Liver (tissue), 9 donors: Measurements from ENCODE around the gene ART5. TPM values are rescaled to one million over a fixed set of nuclear protein-coding genes. Genes with fewer than 3 reads are reported as not detected.

Source experiments
- DNase-seq: peaks from one replicate; pipeline ENCODE4 v3.0.0-alpha.2; 2017; ENCODE audit warnings: low spot score
- H3K27ac ChIP-seq, 2 donors: one replicate each; pipeline ENCODE4 v1.7.0; 2013; ENCODE audit warnings: inconsistent platforms in 2 of 2, low read length in 2 of 2, control low read depth in 1 of 2, low read depth in 1 of 2, mild to moderate bottlenecking in 1 of 2
- H3K27me3 ChIP-seq, 4 donors: one replicate each; pipeline versions ENCODE4 v1.6.1 to v1.7.0; 2013; ENCODE audit warnings: low read length in 3 of 4, inconsistent platforms in 1 of 4, mild to moderate bottlenecking in 1 of 4, moderate library complexity in 1 of 4; ENCODE audit not compliant: control insufficient read depth in 4 of 4, insufficient read depth in 4 of 4
- H3K36me3 ChIP-seq, 4 donors: one replicate each; pipeline versions ENCODE4 v1.6.1 to v1.7.0; 2013; ENCODE audit warnings: low read length in 3 of 4, mild to moderate bottlenecking in 3 of 4, low read depth in 1 of 4, moderate library complexity in 1 of 4; ENCODE audit not compliant: control insufficient read depth in 4 of 4, insufficient read depth in 3 of 4
- H3K4me1 ChIP-seq, 4 donors: one replicate each; pipeline versions ENCODE4 v1.6.1 to v1.7.0; 2013; ENCODE audit warnings: low read length in 3 of 4, mild to moderate bottlenecking in 3 of 4, moderate library complexity in 1 of 4; ENCODE audit not compliant: control insufficient read depth in 4 of 4, insufficient read depth in 4 of 4
- H3K4me3 ChIP-seq, 3 donors: one replicate each; pipeline versions ENCODE4 v1.6.1 to v1.7.0; 2013; ENCODE audit warnings: low read length in 3 of 3, control low read depth in 1 of 3, low read depth in 1 of 3, mild to moderate bottlenecking in 1 of 3
- H3K9ac ChIP-seq, 2 donors: one replicate each; pipeline ENCODE4 v1.7.0; 2013; ENCODE audit warnings: low read length in 2 of 2, mild to moderate bottlenecking in 2 of 2, moderate library complexity in 2 of 2, control low read depth in 1 of 2, low read depth in 1 of 2
- H3K9me3 ChIP-seq, 4 donors: one replicate each; pipeline versions ENCODE4 v1.6.1 to v1.7.0; 2013; ENCODE audit warnings: low read length in 3 of 4; ENCODE audit not compliant: control insufficient read depth in 4 of 4
- EGR1 ChIP-seq, 2 donors: IDR thresholded peaks; 2 replicates each; pipeline ENCODE4 v1.6.1; 2016 to 2018; ENCODE audit warnings: antibody characterized with exemption in 2 of 2, low read depth in 2 of 2
- FOXA1 ChIP-seq: IDR thresholded peaks from 2 replicates; pipeline ENCODE4 v1.6.1; 2016; ENCODE audit warnings: antibody characterized with exemption
- FOXA2 ChIP-seq: IDR thresholded peaks from 2 replicates; pipeline ENCODE4 v1.6.1; 2016; ENCODE audit warnings: antibody characterized with exemption
- GABPA ChIP-seq, 2 donors: IDR thresholded peaks in 1 of 2; conservative IDR thresholded peaks in 1 of 2; 2 replicates each; pipeline ENCODE4 v1.6.1; 2016; ENCODE audit warnings: antibody characterized with exemption in 2 of 2, mild to moderate bottlenecking in 1 of 2, moderate library complexity in 1 of 2
- HNF4A ChIP-seq, 2 donors: conservative IDR thresholded peaks; 2 replicates each; pipeline ENCODE4 v1.6.1; 2016; ENCODE audit warnings: antibody characterized with exemption in 2 of 2, mild to moderate bottlenecking in 2 of 2
- HNF4G ChIP-seq: IDR thresholded peaks from 2 replicates; pipeline ENCODE4 v1.6.1; 2016; ENCODE audit warnings: antibody characterized with exemption
- JUND ChIP-seq, 2 donors: IDR thresholded peaks; 2 replicates each; pipeline ENCODE4 v1.6.1; 2016; ENCODE audit warnings: antibody characterized with exemption in 2 of 2
- NR2F2 ChIP-seq: IDR thresholded peaks from 2 replicates; pipeline ENCODE4 v1.6.1; 2016; ENCODE audit warnings: antibody characterized with exemption
- RAD21 ChIP-seq, 2 donors: IDR thresholded peaks; 2 replicates each; pipeline ENCODE4 v1.6.1; 2016; ENCODE audit warnings: antibody characterized with exemption in 2 of 2, mild to moderate bottlenecking in 2 of 2
- RXRA ChIP-seq, 2 donors: IDR thresholded peaks; 2 replicates each; pipeline ENCODE4 v1.6.1; 2017 to 2018; ENCODE audit warnings: antibody characterized with exemption in 2 of 2, mild to moderate bottlenecking in 1 of 2
- SP1 ChIP-seq: IDR thresholded peaks from 2 replicates; pipeline ENCODE4 v1.6.1; 2018; ENCODE audit warnings: antibody characterized with exemption, mild to moderate bottlenecking
- TAF1 ChIP-seq: conservative IDR thresholded peaks from 2 replicates; pipeline ENCODE4 v1.6.1; 2016; ENCODE audit warnings: antibody characterized with exemption, mild to moderate bottlenecking
- YY1 ChIP-seq: IDR thresholded peaks from 2 replicates; pipeline ENCODE4 v1.6.1; 2016; ENCODE audit warnings: antibody characterized with exemption, mild to moderate bottlenecking
- ZBTB33 ChIP-seq: IDR thresholded peaks from 2 replicates; pipeline ENCODE4 v1.6.1; 2016; ENCODE audit warnings: antibody characterized with exemption
- WGBS: extraction: QIAGEN DNeasy Blood & Tissue Kit; methylation state at CpG from one replicate; pipeline ENCODE4 v1.1.7; 2013; 5-methylcytosine and 5-hydroxymethylcytosine counted together
- polyA plus RNA-seq, 2 donors: library from polyadenylated mRNA; stranded (reverse) in 1 of 2; unstranded in 1 of 2; fragments of 200-250 nt in 1 of 2; fragments of >200 nt in 1 of 2; fragmentation: Nextera tagmentation in 1 of 2; extraction: Ambion mirVana in 1 of 2; gene quantifications; one replicate each; pipeline versions ENCODE4 v1.2.1 to v1.2.3, GENCODE V29; 2013 to 2015
- total RNA-seq, 2 donors: library from RNA; depleted of rRNA; stranded (reverse); fragments of >200 nt; gene quantifications; one replicate each; pipeline ENCODE4 v1.2.3, GENCODE V29; 2014
- TF ChIP-seq, protein P1 (sequence below): fragments of 150-350 bp; IDR thresholded peaks from 2 replicates; pipeline ENCODE4 v1.5.1; 2017; ENCODE audit warnings: improper control_type of control experiment, low read depth, low read length; ENCODE audit not compliant: missing input control
- TF ChIP-seq, protein P2 (sequence below): IDR thresholded peaks from 2 replicates; pipeline ENCODE4 v1.6.1; 2016; ENCODE audit warnings: antibody characterized with exemption, mild to moderate bottlenecking
- TF ChIP-seq, protein P3 (sequence below): IDR thresholded peaks from 2 replicates; pipeline ENCODE4 v1.6.1; 2016; ENCODE audit warnings: antibody characterized with exemption
- TF ChIP-seq, protein P4 (sequence below): IDR thresholded peaks from 2 replicates; pipeline ENCODE4 v1.6.1; 2016; ENCODE audit warnings: antibody characterized with exemption
- donor health status: healthy.
- donor health status: healthy.
- donor health status: healthy.
- donor health status: healthy.
- donor health status: healthy.

Gene ART5
- total and polyA plus RNA-seq, 4 donors: 0.17 to 0.93 TPM; not detected in 2

DNA sequence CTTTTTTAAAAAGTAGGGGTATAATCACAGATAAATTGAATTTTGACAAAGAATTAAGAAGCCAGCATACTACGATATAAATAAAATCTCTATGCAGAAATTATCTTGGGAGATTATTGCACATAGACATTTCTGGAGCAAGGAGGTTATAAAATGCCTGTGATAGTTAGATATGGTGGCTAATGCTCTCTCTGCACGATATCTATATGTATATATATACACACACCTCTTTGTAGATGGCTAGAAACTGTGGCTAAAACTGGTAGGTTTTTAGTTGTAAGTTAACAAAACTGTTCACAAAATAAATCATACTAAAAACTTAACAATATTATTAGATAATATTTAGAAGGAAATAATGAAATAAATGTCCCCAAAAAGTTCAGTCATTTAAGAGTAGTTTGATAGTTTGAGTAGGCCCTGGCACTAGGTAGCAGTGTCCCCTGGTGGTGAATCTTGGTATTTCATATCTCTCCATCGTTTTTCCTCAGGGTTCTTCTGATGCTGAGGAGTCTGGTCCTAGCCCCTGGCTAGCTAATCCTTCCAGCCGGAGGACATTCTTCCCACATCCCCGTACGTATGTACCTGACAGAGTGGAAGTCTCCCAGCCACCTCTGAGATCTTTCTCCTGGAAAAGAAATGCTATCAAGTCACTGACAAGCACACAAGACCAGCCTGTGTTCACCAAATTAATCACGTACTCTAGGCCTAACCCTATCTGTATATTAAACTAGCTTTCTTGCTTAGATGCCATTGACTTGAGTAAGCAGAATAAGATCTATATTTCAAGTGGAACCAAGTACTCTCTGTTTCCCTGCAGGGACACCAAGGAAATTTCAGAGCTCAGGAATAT, 32.2 kb downstream of the ART5 start:
- Histone ChIP-seq H3K27me3 (no peaks in the 10 kb centered on the region), H3K27ac (no peak overlapping the region), H3K36me3 (no peaks in the 10 kb centered on the region), H3K4me1 (no peaks in the 10 kb centered on the region), H3K4me3 (no peak overlapping the region), H3K9me3 (no peaks in the 10 kb centered on the region), H3K9ac (no peak overlapping the region)
- 56% methylated on average over 7 of the region's 7 CpGs for WGBS
- DNase-seq: no peak
- TF ChIP-seq TAF1: no peak
- TF ChIP-seq, protein P1, sequence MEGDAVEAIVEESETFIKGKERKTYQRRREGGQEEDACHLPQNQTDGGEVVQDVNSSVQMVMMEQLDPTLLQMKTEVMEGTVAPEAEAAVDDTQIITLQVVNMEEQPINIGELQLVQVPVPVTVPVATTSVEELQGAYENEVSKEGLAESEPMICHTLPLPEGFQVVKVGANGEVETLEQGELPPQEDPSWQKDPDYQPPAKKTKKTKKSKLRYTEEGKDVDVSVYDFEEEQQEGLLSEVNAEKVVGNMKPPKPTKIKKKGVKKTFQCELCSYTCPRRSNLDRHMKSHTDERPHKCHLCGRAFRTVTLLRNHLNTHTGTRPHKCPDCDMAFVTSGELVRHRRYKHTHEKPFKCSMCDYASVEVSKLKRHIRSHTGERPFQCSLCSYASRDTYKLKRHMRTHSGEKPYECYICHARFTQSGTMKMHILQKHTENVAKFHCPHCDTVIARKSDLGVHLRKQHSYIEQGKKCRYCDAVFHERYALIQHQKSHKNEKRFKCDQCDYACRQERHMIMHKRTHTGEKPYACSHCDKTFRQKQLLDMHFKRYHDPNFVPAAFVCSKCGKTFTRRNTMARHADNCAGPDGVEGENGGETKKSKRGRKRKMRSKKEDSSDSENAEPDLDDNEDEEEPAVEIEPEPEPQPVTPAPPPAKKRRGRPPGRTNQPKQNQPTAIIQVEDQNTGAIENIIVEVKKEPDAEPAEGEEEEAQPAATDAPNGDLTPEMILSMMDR: peak; percentile 74
- peak; percentile 74 to 82 for TF ChIP-seq RAD21 (IDR thresholded peaks at IDR 0.05)

DNA sequence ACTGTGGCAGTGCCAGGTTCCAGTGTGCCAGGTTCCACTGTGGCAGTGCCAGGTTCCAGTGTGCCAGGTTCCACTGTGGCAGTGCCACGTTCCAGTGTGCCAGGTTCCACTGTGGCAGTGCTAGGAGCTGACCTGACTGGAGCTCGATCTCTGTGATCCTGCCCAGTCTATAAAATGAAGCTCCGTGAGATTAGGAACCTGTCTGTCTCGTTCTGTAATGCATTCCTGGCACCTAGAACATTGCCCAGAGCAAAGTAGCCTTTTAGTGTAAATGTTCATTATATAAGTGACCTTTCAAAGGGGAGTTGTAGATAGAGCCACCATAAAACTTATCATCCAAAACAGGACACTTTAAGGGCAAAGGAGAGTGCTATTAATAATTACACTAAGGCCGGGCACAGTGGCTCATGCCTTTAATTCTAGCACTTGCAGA, 36.0 kb downstream of the ART5 start:
- 76% methylated on average over 5 of the region's 5 CpGs for WGBS
- no peak overlapping the region for H3K9ac ChIP-seq
- TF ChIP-seq FOXA1 (no peak), SP1 (no peak), HNF4G (no peak), GABPA (IDR thresholded peaks at IDR 0.05 in 1 of 2, conservative IDR thresholded peaks at IDR 0.05 in 1 of 2) (no peak), JUND (IDR thresholded peaks at IDR 0.05) (no peak), RAD21 (IDR thresholded peaks at IDR 0.05) (no peak), YY1 (no peak), EGR1 (IDR thresholded peaks at IDR 0.05; ENCODE audit: low read depth in 2 of 2) (no peak), ZBTB33 (no peak), FOXA2 (no peak), NR2F2 (no peak), RXRA (IDR thresholded peaks at IDR 0.05) (no peak), HNF4A (conservative IDR thresholded peaks at IDR 0.05) (no peak), TAF1 (no peak)
- TF ChIP-seq, protein P2, sequence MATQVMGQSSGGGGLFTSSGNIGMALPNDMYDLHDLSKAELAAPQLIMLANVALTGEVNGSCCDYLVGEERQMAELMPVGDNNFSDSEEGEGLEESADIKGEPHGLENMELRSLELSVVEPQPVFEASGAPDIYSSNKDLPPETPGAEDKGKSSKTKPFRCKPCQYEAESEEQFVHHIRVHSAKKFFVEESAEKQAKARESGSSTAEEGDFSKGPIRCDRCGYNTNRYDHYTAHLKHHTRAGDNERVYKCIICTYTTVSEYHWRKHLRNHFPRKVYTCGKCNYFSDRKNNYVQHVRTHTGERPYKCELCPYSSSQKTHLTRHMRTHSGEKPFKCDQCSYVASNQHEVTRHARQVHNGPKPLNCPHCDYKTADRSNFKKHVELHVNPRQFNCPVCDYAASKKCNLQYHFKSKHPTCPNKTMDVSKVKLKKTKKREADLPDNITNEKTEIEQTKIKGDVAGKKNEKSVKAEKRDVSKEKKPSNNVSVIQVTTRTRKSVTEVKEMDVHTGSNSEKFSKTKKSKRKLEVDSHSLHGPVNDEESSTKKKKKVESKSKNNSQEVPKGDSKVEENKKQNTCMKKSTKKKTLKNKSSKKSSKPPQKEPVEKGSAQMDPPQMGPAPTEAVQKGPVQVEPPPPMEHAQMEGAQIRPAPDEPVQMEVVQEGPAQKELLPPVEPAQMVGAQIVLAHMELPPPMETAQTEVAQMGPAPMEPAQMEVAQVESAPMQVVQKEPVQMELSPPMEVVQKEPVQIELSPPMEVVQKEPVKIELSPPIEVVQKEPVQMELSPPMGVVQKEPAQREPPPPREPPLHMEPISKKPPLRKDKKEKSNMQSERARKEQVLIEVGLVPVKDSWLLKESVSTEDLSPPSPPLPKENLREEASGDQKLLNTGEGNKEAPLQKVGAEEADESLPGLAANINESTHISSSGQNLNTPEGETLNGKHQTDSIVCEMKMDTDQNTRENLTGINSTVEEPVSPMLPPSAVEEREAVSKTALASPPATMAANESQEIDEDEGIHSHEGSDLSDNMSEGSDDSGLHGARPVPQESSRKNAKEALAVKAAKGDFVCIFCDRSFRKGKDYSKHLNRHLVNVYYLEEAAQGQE: no peak
- TF ChIP-seq, protein P3, sequence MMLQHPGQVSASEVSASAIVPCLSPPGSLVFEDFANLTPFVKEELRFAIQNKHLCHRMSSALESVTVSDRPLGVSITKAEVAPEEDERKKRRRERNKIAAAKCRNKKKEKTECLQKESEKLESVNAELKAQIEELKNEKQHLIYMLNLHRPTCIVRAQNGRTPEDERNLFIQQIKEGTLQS: no peak
- TF ChIP-seq, protein P4, sequence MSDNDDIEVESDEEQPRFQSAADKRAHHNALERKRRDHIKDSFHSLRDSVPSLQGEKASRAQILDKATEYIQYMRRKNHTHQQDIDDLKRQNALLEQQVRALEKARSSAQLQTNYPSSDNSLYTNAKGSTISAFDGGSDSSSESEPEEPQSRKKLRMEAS: no peak
- TF ChIP-seq, protein P1: no peak
- H3K27me3 ChIP-seq: no peaks in the 10 kb centered on the region
- no peaks in the 10 kb centered on the region for H3K4me1 ChIP-seq
- no peak overlapping the region for H3K4me3 ChIP-seq
- no peaks in the 10 kb centered on the region for H3K36me3 ChIP-seq
- no peaks in the 10 kb centered on the region for H3K9me3 ChIP-seq
- no peak for DNase-seq
- H3K27ac ChIP-seq: no peak overlapping the region
